ENCODE measurements around the gene QPCTL.
"Not testable (repeated sequence)": the region's sequence is repeated elsewhere in the genome, so short reads cannot be mapped to it uniquely, and the experiment has no call there.

The QPCTL gene

GRCh38 chr19:45717983-45718650 lies 25.7 kb downstream of the QPCTL start:
- peak overlapping the region; percentile 74 for H3K4me3 ChIP-seq (ENCODE audit: low read depth, low read length)
- DNase-seq (ENCODE audit: low read depth): no peak
- no peak for TF ChIP-seq CTCF (IDR thresholded peaks at IDR 0.05; ENCODE audit: insufficient read depth, low read depth, low read length, missing control alignments)

GRCh38 chr19:45720065-45720464 lies 27.6 kb downstream of the QPCTL start:
- not testable (repeated sequence) for DNase-seq (ENCODE audit: low read depth); H3K4me3 ChIP-seq (ENCODE audit: low read depth, low read length)

- DNase-seq (ENCODE audit: low read depth): not testable (repeated sequence)
Observed at GRCh38 chr19:45728683-45729082, 36.2 kb downstream of the QPCTL start.

GRCh38 chr19:45729800-45730290 lies 37.4 kb downstream of the QPCTL start:
- peak; percentile 45 for DNase-seq (ENCODE audit: low read depth)
- peak overlapping the region; percentile 94 for H3K4me3 ChIP-seq (ENCODE audit: low read depth, low read length)
- TF ChIP-seq CTCF (IDR thresholded peaks at IDR 0.05; ENCODE audit: insufficient read depth, low read depth, low read length, missing control alignments): no peak

More at GRCh38 chr19:45728683-45729082, 36.2 kb downstream of the QPCTL start:
- H3K4me3 ChIP-seq (ENCODE audit: low read depth, low read length): not testable (repeated sequence)

- peak within 1 kb of the TSS; percentile 94 for H3K4me3 ChIP-seq (ENCODE audit: low read depth, low read length)
- peak; percentile 99 for DNase-seq (ENCODE audit: low read depth)
- TF ChIP-seq CTCF (IDR thresholded peaks at IDR 0.05; ENCODE audit: insufficient read depth, low read depth, low read length, missing control alignments): peak; percentile 22
Observed at GRCh38 chr19:45730368-45731288, 38.2 kb downstream of the QPCTL start, which contains the start of gene FBXO46. TSS of gene FBXO46 (minus strand) at chr19:45730896. CDS start at chr19:45713495, 17,401 bp downstream.

DNA sequence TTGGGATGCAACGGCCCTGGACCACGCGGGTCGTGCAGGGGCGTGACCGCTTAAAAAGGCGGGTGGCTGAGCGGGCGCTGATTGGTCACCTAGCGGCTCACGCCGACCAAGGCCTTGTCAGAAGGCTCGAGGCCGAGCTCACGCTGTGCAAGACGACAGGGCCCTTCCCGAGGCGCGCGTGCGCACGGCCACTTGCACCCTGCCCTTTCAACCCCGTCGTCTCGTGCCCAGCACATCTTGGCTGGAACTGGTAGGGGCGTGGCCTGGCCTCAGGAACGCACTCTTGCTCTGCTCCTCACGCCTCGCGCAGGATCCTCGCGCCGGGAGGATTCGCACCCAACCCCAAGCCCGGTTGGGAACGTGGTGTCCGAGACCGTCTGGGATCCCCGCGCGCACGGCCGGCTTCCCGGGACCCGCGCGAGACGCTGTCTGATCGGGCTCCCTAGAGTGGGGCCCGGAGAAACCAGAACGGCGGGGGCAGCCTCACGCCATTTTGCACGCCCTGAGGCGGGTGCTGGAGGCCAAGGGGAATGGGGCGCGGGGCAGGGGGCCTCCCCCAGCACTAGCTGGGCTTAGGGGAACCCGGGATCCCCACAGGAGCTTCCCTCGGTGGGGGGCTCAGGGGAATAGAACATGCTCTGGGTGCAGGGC lies 40.8 kb downstream of the QPCTL start, which contains the start of gene MEIOSIN:
MEIOSIN (plus strand) TSS at position 280 of the 651 bp plus-strand sequence. CDS start 1,938 bp downstream, outside the sequence.
- no peak within 1 kb of the TSS for H3K4me3 ChIP-seq (ENCODE audit: low read depth, low read length)
- TF ChIP-seq CTCF (IDR thresholded peaks at IDR 0.05; ENCODE audit: insufficient read depth, low read depth, low read length, missing control alignments): no peak
- no peak for DNase-seq (ENCODE audit: low read depth)

GRCh38 chr19:45739498-45740439 lies 47.3 kb downstream of the QPCTL start:
- no peak for TF ChIP-seq CTCF (IDR thresholded peaks at IDR 0.05; ENCODE audit: insufficient read depth, low read depth, low read length, missing control alignments)
- DNase-seq (ENCODE audit: low read depth): peak; percentile 65
- no peak overlapping the region for H3K4me3 ChIP-seq (ENCODE audit: low read depth, low read length)
